ENCODE data around the gene SLC11A2. TPM values are rescaled to one million over a fixed set of nuclear protein-coding genes. Genes with fewer than 3 reads are reported as not detected.

SLC11A2 gene
- total RNA-seq, 1 donor from 2014 or later, result 26.8 TPM

DNA sequence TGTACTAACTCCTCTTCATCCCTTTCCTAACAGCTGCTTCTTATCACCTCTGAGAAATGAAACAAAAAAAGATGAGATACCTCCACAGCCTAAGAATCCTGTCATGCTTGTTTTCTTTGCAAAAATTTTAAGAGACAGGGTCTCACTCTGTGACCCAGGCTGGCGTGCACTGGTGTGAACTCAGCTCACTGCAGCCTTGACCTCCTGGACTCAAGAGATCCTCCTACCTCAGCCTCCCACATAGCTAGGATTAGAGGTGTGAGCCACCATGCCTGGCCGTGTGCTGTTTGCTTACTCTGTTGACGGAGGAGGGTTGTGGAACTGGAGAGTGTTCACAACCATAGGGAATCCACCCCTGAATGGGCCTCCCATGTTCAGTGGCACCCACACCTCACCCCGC lies 41.0 kb upstream of the SLC11A2 start:
- H3K4me3 Mint-ChIP-seq (ENCODE audit: unreplicated experiment), result no peak overlapping the region
- no peak for TF ChIP-seq CTCF (IDR thresholded peaks at IDR 0.05)
- H3K27ac Mint-ChIP-seq (ENCODE audit: unreplicated experiment), result no peak overlapping the region
- H3K4me1 Mint-ChIP-seq (ENCODE audit: low read depth), result peaks cover 17% of the 10 kb centered on the region
- no peaks in the 10 kb centered on the region for H3K9me3 Mint-ChIP-seq (ENCODE audit: low read depth)
- H3K36me3 Mint-ChIP-seq (ENCODE audit: low read depth), result peaks cover 43% of the 10 kb centered on the region
- H3K27me3 Mint-ChIP-seq (ENCODE audit: low read depth), result no peaks in the 10 kb centered on the region
- no peak for DNase-seq (ENCODE audit: low spot score)

- H3K36me3 Mint-ChIP-seq (ENCODE audit: low read depth), result peaks cover 37% of the 10 kb centered on the region
- no peaks in the 10 kb centered on the region for H3K27me3 Mint-ChIP-seq (ENCODE audit: low read depth)
- no peak for DNase-seq (ENCODE audit: low spot score)
- peaks cover 11% of the 10 kb centered on the region for H3K4me1 Mint-ChIP-seq (ENCODE audit: low read depth)
- no peaks in the 10 kb centered on the region for H3K9me3 Mint-ChIP-seq (ENCODE audit: low read depth)
- no peak overlapping the region for H3K27ac Mint-ChIP-seq (ENCODE audit: unreplicated experiment)
- H3K4me3 Mint-ChIP-seq (ENCODE audit: unreplicated experiment), result no peak overlapping the region
- TF ChIP-seq CTCF (IDR thresholded peaks at IDR 0.05), result no peak
These were observed 39.3 kb upstream of the SLC11A2 start for GRCh38 chr12:51065530-51065929.

GRCh38 chr12:51062631-51063397 lies 36.6 kb upstream of the SLC11A2 start:
- H3K4me3 Mint-ChIP-seq (ENCODE audit: unreplicated experiment), result no peak overlapping the region
- H3K9me3 Mint-ChIP-seq (ENCODE audit: low read depth), result no peaks in the 10 kb centered on the region
- H3K36me3 Mint-ChIP-seq (ENCODE audit: low read depth), result peaks cover 32% of the 10 kb centered on the region
- peak overlapping the region; percentile 60 for H3K27ac Mint-ChIP-seq (ENCODE audit: unreplicated experiment)
- no peaks in the 10 kb centered on the region for H3K27me3 Mint-ChIP-seq (ENCODE audit: low read depth)
- H3K4me1 Mint-ChIP-seq (ENCODE audit: low read depth), result peaks cover 9% of the 10 kb centered on the region
- DNase-seq (ENCODE audit: low spot score), result no peak
- TF ChIP-seq CTCF (IDR thresholded peaks at IDR 0.05), result no peak

GRCh38 chr12:51059086-51059485 lies 32.9 kb upstream of the SLC11A2 start:
- Mint-ChIP-seq H3K27me3 (ENCODE audit: low read depth) (no peaks in the 10 kb centered on the region), H3K36me3 (ENCODE audit: low read depth) (peaks cover 19% of the 10 kb centered on the region), H3K4me3 (ENCODE audit: unreplicated experiment) (no peak overlapping the region), H3K9me3 (ENCODE audit: low read depth) (no peaks in the 10 kb centered on the region), H3K4me1 (ENCODE audit: low read depth) (peaks cover 9% of the 10 kb centered on the region), H3K27ac (ENCODE audit: unreplicated experiment) (peak overlapping the region; percentile 17)
- no peak for TF ChIP-seq CTCF (IDR thresholded peaks at IDR 0.05)
- no peak for DNase-seq (ENCODE audit: low spot score)

GRCh38 chr12:51056242-51056641 lies 30.1 kb upstream of the SLC11A2 start:
- H3K27ac Mint-ChIP-seq (ENCODE audit: unreplicated experiment), result no peak overlapping the region
- no peaks in the 10 kb centered on the region for H3K9me3 Mint-ChIP-seq (ENCODE audit: low read depth)
- H3K4me3 Mint-ChIP-seq (ENCODE audit: unreplicated experiment), result no peak overlapping the region
- no peak for TF ChIP-seq CTCF (IDR thresholded peaks at IDR 0.05)
- peaks cover 7% of the 10 kb centered on the region for H3K4me1 Mint-ChIP-seq (ENCODE audit: low read depth)
- no peaks in the 10 kb centered on the region for H3K27me3 Mint-ChIP-seq (ENCODE audit: low read depth)
- no peak for DNase-seq (ENCODE audit: low spot score)
- H3K36me3 Mint-ChIP-seq (ENCODE audit: low read depth), result peaks cover 17% of the 10 kb centered on the region
